GM19467 (cell line): Measurements from ENCODE around the gene GSAP.

Experiments used
- ATAC-seq: cut with Tn5 transposase; IDR thresholded peaks from one replicate; pipeline ENCODE4 v1.9.1; 2021; ENCODE audit warnings: mild to moderate bottlenecking, moderate library complexity; ENCODE audit not compliant: unreplicated experiment

GSAP gene

GRCh38 chr7:77438131-77438530 lies 22.0 kb upstream of the GSAP start:
- ATAC-seq: no peak

GRCh38 chr7:77434570-77435275 lies 18.6 kb upstream of the GSAP start:
- no peak for ATAC-seq

- ATAC-seq: no peak
Observed at GRCh38 chr7:77433901-77434300, 17.8 kb upstream of the GSAP start.

GRCh38 chr7:77430927-77431326 lies 14.8 kb upstream of the GSAP start:
- no peak for ATAC-seq

- ATAC-seq: no peak
Observed at GRCh38 chr7:77428777-77429231, 12.7 kb upstream of the GSAP start.

GRCh38 chr7:77427996-77428603 lies 12.0 kb upstream of the GSAP start:
- ATAC-seq: no peak

GRCh38 chr7:77426521-77427051 lies 10.4 kb upstream of the GSAP start:
- no peak for ATAC-seq

- ATAC-seq: peak; percentile 62
Observed at GRCh38 chr7:77426052-77426404, 9.9 kb upstream of the GSAP start.

- ATAC-seq: no peak
Observed at GRCh38 chr7:77425101-77426051, 9.2 kb upstream of the GSAP start.

GRCh38 chr7:77422500-77422899 lies 6.4 kb upstream of the GSAP start:
- ATAC-seq: no peak

- no peak for ATAC-seq
Observed at GRCh38 chr7:77420986-77421672, 5.0 kb upstream of the GSAP start.

GRCh38 chr7:77420438-77420837 lies 4.3 kb upstream of the GSAP start:
- ATAC-seq: no peak

- ATAC-seq: no peak
Observed at GRCh38 chr7:77419102-77419501, 3.0 kb upstream of the GSAP start.

- ATAC-seq: no peak
Observed at GRCh38 chr7:77417801-77418200, 1.7 kb upstream of the GSAP start.

- no peak for ATAC-seq
Observed at GRCh38 chr7:77416621-77417371, 647 bp upstream of the GSAP start.

GRCh38 chr7:77415476-77415822 lies 700 bp downstream of the GSAP start:
- ATAC-seq: peak; percentile 29

- ATAC-seq: no peak
Observed at GRCh38 chr7:77413861-77414424, 2.2 kb downstream of the GSAP start.

GRCh38 chr7:77413128-77413527 lies 3.0 kb downstream of the GSAP start:
- ATAC-seq: no peak

GRCh38 chr7:77409739-77410547 lies 6.2 kb downstream of the GSAP start:
- ATAC-seq: no peak
